ENCODE measurements around the gene SYT5. TPM values are rescaled to one million over a fixed set of nuclear protein-coding genes. Genes with fewer than 3 reads are reported as not detected.

SYT5 gene
- total RNA-seq, 1 experiment from 2014 or later = 4.5 TPM

DNA sequence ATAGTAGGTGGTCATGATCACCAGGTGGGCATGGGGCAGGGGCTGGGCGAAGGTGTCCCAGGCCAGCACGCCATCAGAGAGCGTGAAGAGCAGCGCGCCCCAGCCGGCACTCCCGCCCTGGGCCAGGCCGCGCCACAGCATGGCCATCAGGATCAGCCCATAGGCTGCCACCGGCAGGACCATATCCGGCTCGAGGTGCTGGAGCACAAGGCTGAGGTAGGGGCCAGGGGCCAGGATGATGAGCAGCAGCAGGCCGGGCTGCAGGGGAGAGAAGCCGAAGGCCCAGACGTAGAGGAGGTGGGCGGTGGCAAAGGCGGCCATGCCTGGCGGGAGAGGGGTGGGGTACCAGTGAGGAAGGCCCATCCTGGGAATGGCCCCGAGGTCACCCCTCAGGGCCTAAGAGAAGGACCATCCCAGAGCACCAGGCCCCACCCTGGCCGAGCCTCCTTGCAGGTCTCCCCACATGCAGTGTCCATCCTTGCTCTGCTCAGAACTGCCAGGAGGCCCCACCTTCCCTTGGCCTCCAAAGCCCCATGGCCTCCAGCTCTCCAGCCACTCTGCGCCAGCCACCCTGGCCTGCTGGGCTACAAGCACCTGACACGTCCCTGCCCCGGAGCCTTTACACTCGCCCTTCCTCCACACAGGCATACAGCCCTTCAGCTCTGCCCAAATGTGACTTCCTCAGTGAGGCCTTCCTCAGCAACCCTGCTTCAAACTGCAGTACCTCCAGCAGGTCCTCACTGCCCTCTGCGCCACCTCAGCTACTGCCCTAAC, 47.3 kb upstream of the SYT5 start:
- no peak for TF ChIP-seq CTCF (conservative IDR thresholded peaks at IDR 0.05)
- no peaks in the 10 kb centered on the region for H3K9me3 Mint-ChIP-seq

More for the DNA sequence above, 47.3 kb upstream of the SYT5 start:
- WGBS (ENCODE audit: extremely low coverage, insufficient read length, low lambda C conversion rate) = no CpG with 5 or more reads among the region's 25 CpGs
- H2BK15ac ChIP-seq (ENCODE audit: low read depth, low read length) = no peak overlapping the region
- H2AFZ ChIP-seq (ENCODE audit: low read length) = no peak overlapping the region
- no peak overlapping the region for H3K9ac ChIP-seq (ENCODE audit: extremely low read depth, insufficient read length, low read length)
- no peak overlapping the region for H2BK120ac ChIP-seq (ENCODE audit: low read depth, low read length, poor library complexity, severe bottlenecking)
- no peaks in the 10 kb centered on the region for H3K23me2 ChIP-seq (ENCODE audit: insufficient read length, low read depth, low read length, poor library complexity, severe bottlenecking)
- H3K27ac ChIP-seq (ENCODE audit: insufficient read length, low read depth, low read length) = no peak overlapping the region
- Mint-ChIP-seq H3K27me3 (ENCODE audit: low read depth) (no peaks in the 10 kb centered on the region; the same call in 1 of the 2 replicates), H3K36me3 (ENCODE audit: insufficient read depth in 1 of 3, low read depth in 3 of 3) (peaks cover 10 to 25% (median 22%) of the 10 kb centered on the region in 3 experiments; a peak in 6 of 7 replicates), H3K4me1 (peaks cover 0 to 6% of the 10 kb centered on the region in 2 experiments; a peak in 2 of 4 replicates), H3K27ac (peak overlapping the region; percentile 50 to 90 (median 82); a peak in 5 of 7 replicates), H3K4me3 (no peak overlapping the region)
- no peak overlapping the region for H3K4ac ChIP-seq (ENCODE audit: low read depth, low read length)
- H4K91ac ChIP-seq (ENCODE audit: insufficient read length, low read depth, low read length) = no peak overlapping the region
- no peaks in the 10 kb centered on the region for H3K27me3 ChIP-seq (ENCODE audit: insufficient read depth, low read length)
- no peak overlapping the region for H4K8ac ChIP-seq (replicated peaks; ENCODE audit: insufficient read length, low read depth, low read length)
- no peak overlapping the region for H3K23ac ChIP-seq (ENCODE audit: insufficient read length, low read depth, low read length)
- no peak overlapping the region; the same call in 1 of the 2 replicates for H3K14ac ChIP-seq (ENCODE audit: insufficient read depth, low read length)
- no peaks in the 10 kb centered on the region for H3K4me1 ChIP-seq (ENCODE audit: insufficient read depth, low read length)
- no peak overlapping the region for H2BK12ac ChIP-seq (ENCODE audit: insufficient read length, low read depth, low read length)
- H3K56ac ChIP-seq (ENCODE audit: insufficient read length, low read depth, low read length) = no peak overlapping the region
- no peaks in the 10 kb centered on the region for H4K20me1 ChIP-seq (ENCODE audit: control insufficient read depth, insufficient read depth, insufficient read length)
- no peaks in the 10 kb centered on the region for H3K79me2 ChIP-seq (ENCODE audit: insufficient read depth, low read length)
- no peak overlapping the region for H3K4me2 ChIP-seq (ENCODE audit: insufficient read depth, insufficient read length, low read length)
- H4K5ac ChIP-seq (ENCODE audit: insufficient read length, low read depth, low read length) = no peak overlapping the region
- peak; percentile 25 for DNase-seq
- H3K9me3 ChIP-seq (ENCODE audit: control insufficient read depth, low read depth, low read length) = no peaks in the 10 kb centered on the region
- no peak overlapping the region for H2BK20ac ChIP-seq (ENCODE audit: low read depth, low read length, poor library complexity, severe bottlenecking)
- H3T11ph ChIP-seq (ENCODE audit: low read length) = no peak overlapping the region
- H3K79me1 ChIP-seq (ENCODE audit: insufficient read depth, low read depth, low read length, poor library complexity, severe bottlenecking) = no peaks in the 10 kb centered on the region
- no peak overlapping the region for H2AK5ac ChIP-seq (ENCODE audit: insufficient read length, low read length)
- no peak overlapping the region for H2BK5ac ChIP-seq (ENCODE audit: insufficient read length, low read length)
- H3K18ac ChIP-seq (ENCODE audit: insufficient read length, low read depth, low read length) = no peak overlapping the region

All from H9 (cell line).